NCI-H146 treated with DMSO at 0.1 percent for 48 hours (cell line): ENCODE results near the gene SEC16A.
A peak's percentile ranks its signal among the peaks of the same experiment; 100 is the strongest.

ENCODE experiments used
- DNase-seq: peaks from one replicate; lab custom pipeline; 2025; ENCODE audit not compliant: unreplicated experiment; lab: John Stamatoyannopoulos, UW

The SEC16A gene

GRCh38 chr9:136502940-136503550, 20.2 kb upstream of the SEC16A start:
- DNase-seq = no peak

GRCh38 chr9:136502196-136502595, 19.4 kb upstream of the SEC16A start:
- no peak for DNase-seq

GRCh38 chr9:136501686-136502085, 18.8 kb upstream of the SEC16A start:
- DNase-seq = no peak

DNA sequence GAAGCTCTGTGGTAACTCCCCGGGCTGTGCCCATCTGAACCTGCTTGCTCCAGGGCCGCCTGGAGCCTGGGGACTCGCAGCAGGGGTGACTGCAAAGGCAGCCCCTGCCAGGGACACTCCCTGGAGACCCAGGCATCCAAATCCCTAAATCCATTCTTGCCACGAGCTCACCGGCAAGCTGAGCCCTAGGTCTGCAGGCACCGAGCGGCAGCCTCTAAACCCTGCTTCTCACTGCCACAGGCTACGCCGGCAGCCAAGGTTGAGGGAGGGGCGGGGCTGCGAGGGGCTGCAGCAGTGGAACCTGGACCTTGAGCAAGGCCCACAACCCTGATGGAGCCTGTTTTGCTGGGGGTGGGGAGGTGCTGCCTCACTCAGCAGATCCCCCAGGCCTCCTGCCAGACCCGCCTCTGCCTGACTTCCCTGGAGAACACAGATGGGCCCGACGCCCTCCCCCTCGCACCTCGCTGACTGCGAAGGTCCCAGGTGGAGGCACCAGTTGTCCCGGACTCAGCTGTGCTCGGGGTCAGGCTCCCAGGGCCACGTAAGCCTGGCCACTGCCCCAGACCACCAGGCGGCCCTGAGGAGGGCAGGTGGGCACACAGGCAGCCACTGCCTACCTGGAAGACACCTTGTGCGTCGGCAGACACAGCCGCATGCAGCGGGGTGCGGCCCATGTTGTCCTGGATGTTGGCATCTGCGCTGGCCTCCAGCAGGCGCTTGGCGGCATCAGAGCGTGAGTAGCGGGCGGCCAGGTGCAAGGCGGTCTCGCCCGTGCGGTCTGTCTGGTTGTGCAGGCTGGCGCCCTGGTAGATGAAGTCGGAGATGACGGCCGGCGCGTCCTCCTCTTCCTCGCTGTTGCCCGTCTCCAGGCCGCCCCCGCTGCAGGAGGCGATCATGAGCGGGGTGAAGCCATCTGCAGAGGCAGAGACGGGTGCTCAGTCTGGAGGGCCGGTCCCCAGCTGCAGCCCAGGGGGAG, 17.4 kb upstream of the SEC16A start:
- DNase-seq = no peak

GRCh38 chr9:136499071-136499934, 16.5 kb upstream of the SEC16A start:
- DNase-seq = no peak

GRCh38 chr9:136497916-136498695, 15.3 kb upstream of the SEC16A start:
- DNase-seq = no peak

GRCh38 chr9:136496801-136497620, 14.2 kb upstream of the SEC16A start:
- DNase-seq = no peak

- no peak for DNase-seq
Observed at GRCh38 chr9:136496181-136496580, 13.3 kb upstream of the SEC16A start.

- no peak for DNase-seq
Observed at GRCh38 chr9:136495238-136495800, 12.5 kb upstream of the SEC16A start.

DNA sequence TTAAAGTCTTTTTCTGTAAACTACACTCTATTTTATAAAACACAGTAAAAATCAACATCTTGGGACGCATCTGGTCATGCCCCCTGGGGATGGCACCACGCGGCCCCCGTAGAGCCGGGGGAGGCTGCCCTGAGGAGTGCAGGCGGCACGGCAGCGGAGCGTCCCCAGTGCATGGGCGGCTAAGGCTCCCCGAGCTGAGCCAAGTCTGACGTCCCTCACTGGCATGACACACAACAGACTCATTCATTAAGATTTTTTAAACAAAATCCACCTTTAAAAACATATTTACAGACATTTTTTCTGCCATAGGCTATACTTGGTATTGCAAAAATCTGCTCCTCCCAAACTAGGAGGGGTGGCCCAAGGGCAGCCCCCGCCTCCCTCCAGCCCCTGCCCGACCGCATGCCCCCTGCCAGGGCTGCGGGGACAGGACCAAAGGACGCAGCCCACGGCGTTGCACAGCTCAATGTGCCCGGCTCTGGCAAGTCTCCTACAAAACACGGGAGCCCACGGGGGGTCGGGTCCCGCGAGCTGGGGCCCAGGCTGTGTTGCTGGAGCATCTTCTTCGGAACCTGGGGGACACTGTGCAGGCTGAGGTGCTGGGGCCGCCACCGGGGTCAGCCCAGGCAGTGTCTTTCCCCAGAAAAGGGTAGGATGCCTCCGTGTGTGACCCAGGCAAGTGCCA, 11.8 kb upstream of the SEC16A start:
- DNase-seq = no peak

- DNase-seq = no peak
Observed at GRCh38 chr9:136494012-136494411, 11.2 kb upstream of the SEC16A start.

GRCh38 chr9:136493567-136493971, 10.7 kb upstream of the SEC16A start:
- DNase-seq = no peak

- DNase-seq = no peak
Observed at GRCh38 chr9:136492978-136493522, 10.2 kb upstream of the SEC16A start.

- DNase-seq = no peak
Observed at GRCh38 chr9:136489731-136490130, 6.9 kb upstream of the SEC16A start.

DNA sequence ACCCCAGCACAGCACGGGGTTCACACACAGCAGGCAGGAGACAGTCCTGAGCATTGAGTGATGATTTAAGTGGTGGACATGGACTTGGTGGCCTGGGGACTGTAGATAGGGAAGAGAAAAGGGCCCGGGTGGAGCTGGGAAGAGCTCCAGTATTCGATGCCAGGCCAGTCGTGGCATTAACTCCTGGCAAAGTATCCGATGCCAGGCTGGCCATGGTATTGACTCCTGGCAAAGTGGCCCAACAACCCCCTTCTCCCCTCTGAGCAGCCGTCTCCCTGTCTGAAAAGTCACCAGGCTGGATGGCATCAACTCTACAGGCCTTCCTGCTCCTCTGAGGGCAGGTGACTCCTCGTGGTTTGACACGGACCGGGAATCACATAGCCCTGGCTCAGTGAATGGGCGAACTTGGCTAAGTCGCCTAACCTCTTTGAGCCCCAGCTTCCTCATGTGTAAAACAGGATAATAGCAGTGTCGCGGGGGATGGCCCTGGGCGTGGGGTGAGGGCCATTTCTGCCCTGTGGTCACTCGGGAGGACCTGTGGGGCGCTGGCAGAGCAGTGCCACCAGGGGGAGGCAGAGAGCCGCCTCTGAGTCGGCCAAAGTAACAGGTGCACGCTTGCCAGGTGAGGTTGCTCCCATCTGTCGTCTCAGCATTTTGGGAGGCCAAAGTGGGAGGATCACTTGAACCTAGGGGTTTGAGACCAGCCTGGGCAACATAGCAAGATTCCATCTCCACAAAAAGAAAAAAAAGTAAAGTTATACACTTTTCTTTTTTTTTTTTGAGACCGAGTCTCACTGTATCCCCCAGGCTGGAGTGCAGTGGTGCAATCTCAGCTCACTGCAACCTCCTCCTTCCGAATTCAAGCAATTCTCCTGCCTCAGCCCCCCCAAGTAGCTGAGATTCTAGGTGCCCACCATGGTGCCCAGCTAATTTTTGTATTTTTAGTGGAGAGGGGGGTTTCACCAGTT, 5.7 kb upstream of the SEC16A start:
- DNase-seq = peak; percentile 18

- DNase-seq = no peak
Observed at GRCh38 chr9:136487672-136488071, 4.8 kb upstream of the SEC16A start.

GRCh38 chr9:136486823-136487620, 4.2 kb upstream of the SEC16A start:
- DNase-seq = no peak
